Endometrial microvascular endothelial cells (primary cell): ENCODE measurements around the gene SUMF1. TPM values are rescaled to one million over a fixed set of nuclear protein-coding genes. Genes with fewer than 3 reads are reported as not detected.
"Not testable (repeated sequence)": the region's sequence is repeated elsewhere in the genome, so short reads cannot be mapped to it uniquely, and the experiment has no call there.

Experiments used
- in situ Hi-C: cut with HindIII; loops from 2 replicates; pipeline ENCODE4 v1.10.0; 2017; ENCODE audit warnings: low sequenced_read_pairs, low pct_unique_long_range_greater_than_20kb; ENCODE audit errors: inconsistent ontology term
- total RNA-seq: library from RNA; depleted of rRNA; stranded (reverse); fragments of >200 nt; gene quantifications from one replicate; pipeline ENCODE4 v1.2.3, GENCODE V29; 2015; ENCODE audit errors: inconsistent ontology term

Gene SUMF1
- total RNA-seq, 1 donor from 2014 or later = 56.0 TPM

DNA sequence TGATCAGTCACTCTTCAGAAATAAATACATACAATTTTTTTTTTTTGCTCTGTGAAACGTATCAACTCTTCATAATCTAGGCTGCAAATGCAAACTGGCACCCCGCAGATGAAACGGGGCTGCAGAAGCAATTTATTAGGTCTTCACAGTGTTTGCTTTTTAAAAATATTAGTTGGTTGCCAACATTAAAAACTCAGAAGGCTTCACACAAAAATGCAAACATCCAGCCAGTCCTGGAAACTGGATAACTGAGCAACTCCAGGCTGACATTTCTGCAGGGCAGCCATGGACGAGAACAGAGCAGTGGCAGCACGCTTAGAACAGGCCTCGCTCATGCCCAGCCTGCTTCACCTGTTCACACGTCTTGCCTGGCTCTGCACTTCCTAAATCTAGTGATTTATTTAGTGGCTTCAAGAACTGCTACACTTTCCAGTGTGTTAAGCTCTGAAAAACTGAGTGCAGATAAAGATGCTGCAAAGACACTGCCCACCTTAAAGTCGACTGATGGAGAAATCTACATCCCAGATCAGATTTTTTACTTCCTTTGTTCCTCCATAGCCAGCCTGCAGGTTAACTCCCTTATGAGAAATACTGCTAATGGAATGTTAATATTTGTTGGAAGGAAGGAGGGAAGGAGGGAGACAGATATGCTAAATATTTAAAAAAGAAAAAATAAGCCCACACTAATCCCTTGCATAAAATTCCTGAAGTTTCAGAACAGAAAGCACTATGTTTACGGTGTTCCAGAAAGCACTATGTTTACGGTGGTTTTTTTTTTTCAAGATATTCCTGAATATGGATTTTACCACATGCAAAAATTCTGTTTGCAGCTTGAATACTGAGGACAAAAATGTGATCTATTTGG, 110.3 kb downstream of the SUMF1 start:
- in situ Hi-C loops = no loop called here

GRCh38 chr3:4356220-4356540, 110.9 kb downstream of the SUMF1 start:
- in situ Hi-C loops = no loop called here

DNA sequence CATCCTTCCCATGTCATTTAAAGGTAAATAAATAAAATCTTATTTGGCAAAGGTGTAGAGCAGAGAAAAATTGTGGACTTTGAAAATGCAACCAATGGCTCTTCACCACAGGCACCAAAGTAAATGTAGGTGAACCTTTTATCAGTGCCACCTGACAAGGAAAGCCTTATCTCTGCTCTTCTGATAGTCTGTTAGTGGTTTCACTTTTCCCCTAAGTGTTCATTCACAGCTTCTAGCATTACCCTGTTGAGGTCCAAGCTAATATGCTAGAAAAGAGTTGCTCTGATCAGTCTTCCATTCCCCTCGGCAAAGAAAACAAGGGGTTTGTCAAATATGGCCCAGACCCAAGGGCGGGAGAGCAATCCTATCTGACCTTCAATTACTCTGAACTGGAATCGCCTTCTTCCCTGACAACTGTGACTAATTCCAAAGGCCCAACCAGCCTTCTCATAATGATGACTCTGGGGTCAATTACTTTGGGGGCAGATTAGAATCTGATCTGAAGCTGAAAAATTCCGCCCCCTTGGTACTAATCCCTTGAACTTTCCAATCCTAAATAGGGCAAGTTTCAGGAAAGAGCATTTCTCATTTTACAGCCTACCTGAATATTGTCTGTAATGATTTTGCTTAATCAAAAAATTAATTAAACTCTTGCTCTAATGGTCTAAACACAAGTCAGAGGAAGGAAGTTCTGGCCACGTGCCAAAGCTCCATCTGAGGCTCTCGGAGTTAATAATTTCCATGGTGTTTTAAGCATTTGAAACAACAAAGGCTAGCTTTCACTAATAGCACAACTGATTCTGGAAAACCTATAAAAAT, 111.5 kb downstream of the SUMF1 start:
- in situ Hi-C loops = no loop called here

- in situ Hi-C loops = no loop called here
These were observed 115.2 kb downstream of the SUMF1 start for GRCh38 chr3:4351872-4352271.

DNA sequence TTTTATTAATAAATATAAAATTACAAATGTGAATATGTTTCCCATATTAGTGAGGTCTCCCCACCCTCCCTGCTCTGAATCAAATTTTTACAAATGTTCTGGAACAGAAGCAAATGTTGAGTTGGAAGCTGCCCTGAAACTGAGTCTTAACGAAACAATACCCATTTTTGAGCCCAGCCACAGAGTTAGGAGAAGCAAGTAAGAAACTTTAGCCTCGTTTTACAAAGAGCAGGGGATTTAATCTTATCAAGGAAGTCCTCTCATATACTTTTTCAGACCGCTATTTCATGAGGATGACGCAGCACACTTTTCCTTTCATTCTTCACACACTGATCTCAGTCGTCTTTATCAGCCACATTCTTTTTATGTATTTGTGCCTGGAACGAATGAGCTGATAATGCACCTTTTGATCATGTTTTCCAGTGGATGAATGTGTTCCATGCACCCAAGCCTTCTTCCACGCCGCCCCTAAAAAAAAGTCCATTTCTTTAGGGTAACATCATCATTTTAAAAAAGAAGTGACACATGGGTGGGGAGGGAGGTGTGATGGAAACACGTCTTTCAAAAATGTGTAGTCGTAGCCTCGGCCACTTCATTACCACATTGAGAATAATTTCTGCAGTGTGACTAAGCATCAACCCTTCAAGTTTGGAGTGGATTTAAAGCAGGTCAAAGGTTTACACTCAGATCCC, 115.8 kb downstream of the SUMF1 start:
- in situ Hi-C loops = no loop called here

DNA sequence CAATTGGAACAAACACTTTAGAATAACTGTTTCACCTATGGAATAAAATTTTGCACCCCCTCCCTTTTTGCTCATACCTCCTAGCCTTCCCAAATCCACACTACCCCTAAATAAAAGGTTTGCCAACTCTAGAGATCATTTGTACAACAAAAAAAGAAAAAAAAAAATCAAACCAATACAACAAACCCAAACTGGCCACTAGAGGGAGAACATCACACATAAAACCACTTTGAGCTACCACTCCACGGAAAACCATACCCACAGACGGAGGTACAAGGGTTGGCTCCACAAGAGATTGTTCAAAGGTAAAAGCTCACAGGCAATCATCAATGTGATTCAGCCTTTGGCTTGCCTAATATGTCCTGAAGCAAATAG, 116.3 kb downstream of the SUMF1 start:
- in situ Hi-C loops = no loop called here

DNA sequence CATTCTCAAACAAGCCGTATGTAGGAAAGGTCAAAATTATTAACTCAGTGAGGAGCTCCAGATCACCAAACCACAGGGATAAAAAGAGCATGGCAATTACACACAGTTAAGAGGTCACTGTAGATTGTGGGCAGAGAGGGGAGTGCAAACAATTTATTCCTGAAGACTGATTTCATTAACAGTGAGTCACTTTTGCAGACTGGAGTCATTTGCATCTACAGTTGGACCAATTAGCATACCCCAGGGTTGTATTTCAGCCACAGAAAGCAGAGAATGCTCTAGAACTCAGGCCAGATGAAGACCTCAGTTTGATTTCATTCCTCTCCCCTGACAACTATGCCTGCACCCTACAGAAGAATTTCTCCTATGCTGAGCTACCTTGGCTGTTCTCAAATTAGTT, 123.8 kb downstream of the SUMF1 start:
- in situ Hi-C loops = no loop called here

GRCh38 chr3:4341336-4341675, 125.8 kb downstream of the SUMF1 start:
- in situ Hi-C loops = no loop called here

DNA sequence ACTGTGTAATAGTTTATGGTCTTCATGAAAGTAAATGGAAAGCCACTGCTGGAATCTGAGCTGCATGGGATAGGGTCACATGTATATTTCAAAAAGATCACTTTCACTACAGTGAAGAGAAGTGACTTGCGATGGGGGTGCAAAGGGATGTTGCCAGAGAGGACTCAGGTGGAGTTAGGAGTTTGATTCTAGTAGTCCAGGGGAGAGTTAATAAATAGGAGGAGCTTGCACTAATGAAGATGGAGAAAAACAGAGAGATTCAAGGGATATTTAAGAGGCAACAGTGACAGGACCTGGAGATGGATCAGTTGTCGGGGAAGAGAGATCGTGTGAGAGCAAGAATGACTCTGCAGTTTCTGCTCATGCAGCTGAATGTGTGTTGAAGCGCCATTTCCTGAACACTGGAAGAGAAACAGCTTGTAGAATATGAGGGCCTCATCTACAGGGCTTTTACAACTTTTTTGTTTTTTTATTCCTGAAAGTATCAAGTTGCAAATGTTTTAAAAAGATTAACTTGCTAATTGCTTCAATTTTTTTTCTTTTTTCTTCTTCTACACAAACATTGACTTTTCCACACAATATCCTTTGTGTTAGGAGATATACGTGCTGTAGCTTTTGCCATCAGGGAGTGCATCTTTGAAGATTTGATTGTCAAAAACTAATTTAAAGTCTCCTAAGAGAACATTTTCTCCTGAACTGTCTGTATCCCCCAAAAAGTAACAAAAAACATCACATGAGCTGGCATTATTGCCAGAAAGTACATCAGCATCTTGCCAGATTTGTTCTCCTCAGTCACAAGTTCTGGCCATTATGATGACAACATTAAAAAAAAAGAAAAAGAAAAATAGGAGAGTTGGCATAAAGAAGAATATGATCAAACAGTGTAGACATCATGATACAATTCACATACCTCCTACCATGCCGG, 126.4 kb downstream of the SUMF1 start:
- in situ Hi-C loops = no loop called here

DNA sequence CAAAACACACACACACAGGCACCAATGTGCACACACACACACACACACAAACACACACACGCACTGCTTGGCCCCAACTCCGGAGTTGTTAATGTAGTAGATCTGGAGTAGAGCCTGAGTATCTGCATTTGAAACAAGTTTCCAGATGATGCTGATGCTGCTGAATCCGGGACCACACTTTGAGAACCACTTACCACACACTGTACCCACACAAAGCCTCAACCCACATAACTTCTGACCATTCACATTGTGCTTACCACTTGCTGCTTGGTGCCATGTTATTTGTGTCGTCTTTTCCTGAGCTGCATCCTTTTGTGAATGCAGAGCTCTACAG, 127.0 kb downstream of the SUMF1 start:
- in situ Hi-C loops = no loop called here

- in situ Hi-C loops = no loop called here
These were observed 128.3 kb downstream of the SUMF1 start for GRCh38 chr3:4338751-4339150.

GRCh38 chr3:4336850-4337546, 130.1 kb downstream of the SUMF1 start:
- in situ Hi-C loops = no loop called here

GRCh38 chr3:4335840-4336562, 131.1 kb downstream of the SUMF1 start:
- in situ Hi-C loops = no loop called here

DNA sequence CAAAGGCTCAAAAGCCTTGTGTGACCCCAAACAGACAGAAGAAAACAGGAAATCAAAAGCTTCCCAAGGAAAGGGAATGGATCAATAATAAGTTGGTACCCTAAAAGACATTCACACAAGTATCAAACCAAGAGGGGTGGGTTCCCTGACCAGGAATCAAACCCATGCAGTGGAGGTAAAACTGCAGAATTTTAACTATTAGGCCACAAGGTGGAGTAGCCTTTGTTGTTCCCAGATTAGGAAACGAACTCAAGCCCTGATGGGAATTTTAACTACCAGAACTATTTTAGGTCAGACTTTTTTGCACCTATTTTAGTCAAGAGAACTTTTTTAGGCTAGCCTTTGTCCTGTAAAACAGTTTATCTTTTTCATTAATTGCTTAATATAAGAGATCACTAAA, 132.5 kb downstream of the SUMF1 start:
- in situ Hi-C loops = no loop called here

DNA sequence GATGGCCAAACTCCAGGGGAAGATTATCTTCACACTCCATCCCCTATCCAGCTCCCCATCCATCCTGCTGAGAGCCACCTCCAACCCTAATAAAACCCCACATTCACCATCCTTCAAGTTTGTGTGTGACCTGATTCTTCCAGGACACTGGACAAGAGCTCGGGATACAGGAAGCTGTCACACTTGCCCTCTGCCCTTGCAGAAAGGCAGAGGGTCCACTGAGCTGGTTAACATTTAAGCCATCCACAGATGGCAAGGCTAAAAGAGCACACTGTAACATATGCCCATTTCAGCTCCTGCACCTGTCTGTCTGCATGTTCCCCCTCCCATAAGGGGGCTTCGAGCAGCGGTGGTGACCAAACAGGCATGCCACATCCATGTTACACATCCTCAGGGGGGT, 134.1 kb downstream of the SUMF1 start:
- in situ Hi-C loops = no loop called here

- in situ Hi-C loops = no loop called here
These were observed 134.5 kb downstream of the SUMF1 start for GRCh38 chr3:4332574-4332973.

- in situ Hi-C loops = no loop called here
These were observed 135.0 kb downstream of the SUMF1 start for GRCh38 chr3:4332111-4332510.

GRCh38 chr3:4329806-4330205, 137.3 kb downstream of the SUMF1 start:
- in situ Hi-C loops = not testable (repeated sequence)
